K562 (cell line): ENCODE results near the gene ACOX2. TPM values are rescaled to one million over a fixed set of nuclear protein-coding genes. Genes with fewer than 3 reads are reported as not detected.

ENCODE experiments used
- ARID3B ChIP-seq: fragments of 250-450 bp; sonication (Bioruptor Pico); IDR thresholded peaks from 2 replicates; pipeline ENCODE4 v1.4.0; 2020; ENCODE audit warnings: borderline replicate concordance
- ATF4 ChIP-seq: fragments of 450-650 bp; formaldehyde crosslinking; IDR thresholded peaks from 2 replicates; pipeline ENCODE4 v1.4.0; 2022; ENCODE audit warnings: mild to moderate bottlenecking, moderate library complexity
- CCNT2 ChIP-seq: IDR thresholded peaks from 2 replicates; pipeline ENCODE4 v1.6.1; 2011; ENCODE audit warnings: borderline replicate concordance, low read depth, mild to moderate bottlenecking, moderate library complexity, mixed read lengths, low read length; ENCODE audit not compliant: insufficient read length; ENCODE audit errors: extremely low read depth
- CUX1 ChIP-seq: fragments of 200-800 bp; sonication (Bioruptor generic); IDR thresholded peaks from 2 replicates; pipeline ENCODE4 v1.6.1; 2016; ENCODE audit warnings: missing genetic modification characterization, missing compliant biosample characterization
- JUND ChIP-seq, 2 experiments: IDR thresholded peaks; 2 replicates in 1 of 2; 3 replicates in 1 of 2; pipeline ENCODE4 v1.6.1; 2011; ENCODE audit warnings: borderline replicate concordance in 2 of 2, low read depth in 2 of 2, low read length in 2 of 2, improper control_type of control experiment in 1 of 2, missing biosample characterization in 1 of 2, missing genetic modification characterization in 1 of 2, missing genetic modification reagents in 1 of 2
- MEIS2 ChIP-seq: fragments of 450-650 bp; IDR thresholded peaks from 2 replicates; pipeline ENCODE4 v1.6.1; 2014; ENCODE audit warnings: mild to moderate bottlenecking; ENCODE audit not compliant: partially characterized antibody
- PTBP1 ChIP-seq: fragments of 200-400 bp; formaldehyde crosslinking; IDR thresholded peaks from 2 replicates; pipeline ENCODE4 v1.6.1; 2017; ENCODE audit warnings: low read depth, low read length
- RCOR1 ChIP-seq, 2 experiments: IDR thresholded peaks; 2 replicates each; pipeline ENCODE4 v1.6.1; 2012; ENCODE audit warnings: low read depth in 2 of 2, low read length in 2 of 2, borderline replicate concordance in 1 of 2, improper control_type of control experiment in 1 of 2
- SMARCC2 ChIP-seq: fragments of 450-650 bp; IDR thresholded peaks from 2 replicates; pipeline ENCODE4 v1.6.1; 2017; ENCODE audit warnings: antibody characterized with exemption, moderate library complexity, mild to moderate bottlenecking, low read depth
- TEAD2 ChIP-seq: fragments of 450-650 bp; IDR thresholded peaks from 2 replicates; pipeline ENCODE4 v1.6.1; 2016; ENCODE audit warnings: missing genetic modification characterization, control low read depth, missing compliant biosample characterization
- TRIM28 ChIP-seq: fragments of 450-650 bp; IDR thresholded peaks from 2 replicates; pipeline ENCODE4 v1.6.1; 2017
- ZBTB7A ChIP-seq: IDR thresholded peaks from 2 replicates; pipeline ENCODE4 v1.6.1; 2011; ENCODE audit warnings: low read depth, mild to moderate bottlenecking, low read length, moderate library complexity, borderline replicate concordance; ENCODE audit not compliant: control insufficient read depth
- ZFP30 ChIP-seq: fragments of 250-450 bp; sonication (Bioruptor Pico); IDR thresholded peaks from 2 replicates; pipeline ENCODE4 v1.8.0; 2022; ENCODE audit warnings: moderate library complexity, mild to moderate bottlenecking, inconsistent platforms, borderline replicate concordance
- ZNF121 ChIP-seq: sonication (generic); formaldehyde crosslinking; conservative IDR thresholded peaks from 2 replicates; pipeline ENCODE4 v1.8.0; 2022; ENCODE audit warnings: missing genetic modification reagents
- ZNF316 ChIP-seq: fragments of 450-650 bp; IDR thresholded peaks from 2 replicates; pipeline ENCODE4 v1.6.1; 2016
- ZNF41 ChIP-seq: fragments of 250-450 bp; sonication (Bioruptor Pico); conservative IDR thresholded peaks from 2 replicates; pipeline ENCODE4 v1.4.0; 2020; ENCODE audit warnings: mild to moderate bottlenecking
- polyA plus RNA-seq, 8 experiments: library from polyadenylated mRNA; depleted of rRNA in 4 of 8; stranded (reverse) in 5 of 8; unstranded in 3 of 8; fragments of >200 nt; fragmentation: Nextera tagmentation in 2 of 8; fragmentation: Illumina TruSeq in 1 of 8; extraction: Ambion mirVana in 2 of 8; extraction: Trizol in 1 of 8; gene quantifications; 2 replicates each; pipeline versions ENCODE4 v1.2.1 to v1.2.3, GENCODE V29; 2011 to 2014; ENCODE audit warnings: inconsistent platforms in 1 of 8, missing spikeins in 1 of 8
- total RNA-seq, 7 experiments: library from RNA; depleted of rRNA in 6 of 7; stranded (reverse); fragments of >200 nt in 6 of 7; fragmentation: Illumina TruSeq in 2 of 7; extraction: Trizol in 2 of 7; gene quantifications; 2 replicates each; pipeline versions ENCODE4 v1.2.1 to v1.2.3, GENCODE V29; 2011 to 2021; ENCODE audit warnings: low replicate concordance in 1 of 7
- TF ChIP-seq, protein P1 (sequence below), 2 experiments: fragments of 450-650 bp; conservative IDR thresholded peaks; 2 replicates each; pipeline ENCODE4 v1.6.1; 2017; ENCODE audit warnings: mild to moderate bottlenecking in 2 of 2, moderate library complexity in 2 of 2

The ACOX2 gene
- total and polyA plus RNA-seq, 9 of the 15 experiments (the other 6 are each of a cell fraction or from before 2014, with no cell fraction given) = 0.15 TPM; not detected in 8

DNA sequence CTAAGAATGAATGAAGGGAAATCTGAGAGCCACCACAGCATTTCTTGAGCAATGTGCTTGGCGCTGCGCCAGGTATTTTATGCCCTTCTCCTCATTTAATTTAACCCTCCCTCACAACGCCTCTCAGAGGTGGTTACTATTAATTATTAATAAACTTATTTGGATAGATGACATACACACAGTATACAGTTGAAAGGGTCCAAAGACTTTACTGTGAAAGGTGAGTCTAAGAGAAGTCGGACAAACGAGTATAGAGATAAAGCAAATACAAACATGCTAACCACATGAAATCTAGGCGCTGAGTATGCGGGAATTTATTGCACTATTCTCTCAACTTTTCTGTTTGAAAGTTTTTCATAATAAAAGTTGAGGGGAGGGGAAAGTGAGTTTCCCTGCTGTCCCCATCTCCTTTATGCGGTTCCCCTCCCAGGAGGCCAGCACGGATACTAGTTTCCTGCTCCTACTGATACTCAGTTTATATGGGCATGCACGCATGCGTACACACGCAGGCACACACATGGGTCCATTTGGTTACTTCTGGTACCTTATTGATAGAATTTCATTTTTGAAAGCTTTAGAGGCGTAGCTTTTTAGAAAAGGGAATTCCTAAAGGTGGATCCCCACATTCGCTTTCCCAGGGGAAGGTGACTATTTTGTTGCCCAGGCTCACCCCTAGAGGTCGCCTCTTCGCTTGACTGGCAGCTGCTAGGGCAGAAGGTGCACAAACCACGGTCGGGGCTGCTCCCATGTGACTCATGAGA is 73.6 kb downstream of the ACOX2 start (continued):
- peak; percentile 25 for TF ChIP-seq MEIS2
- TF ChIP-seq RCOR1 (IDR thresholded peaks at IDR 0.05; ENCODE audit: borderline replicate concordance in 1 of 2, low read depth in 2 of 2, low read length in 2 of 2) = 0 out of 4 replicates have a peak, but pooled peaks of 1 of the 2 experiments have one; percentile 35
- no peak for TF ChIP-seq CUX1
- no peak for TF ChIP-seq TEAD2
- no peak for TF ChIP-seq ZNF316
- no peak for TF ChIP-seq ZNF121 (CRISPR knock-in tag)
- TF ChIP-seq, protein P1, sequence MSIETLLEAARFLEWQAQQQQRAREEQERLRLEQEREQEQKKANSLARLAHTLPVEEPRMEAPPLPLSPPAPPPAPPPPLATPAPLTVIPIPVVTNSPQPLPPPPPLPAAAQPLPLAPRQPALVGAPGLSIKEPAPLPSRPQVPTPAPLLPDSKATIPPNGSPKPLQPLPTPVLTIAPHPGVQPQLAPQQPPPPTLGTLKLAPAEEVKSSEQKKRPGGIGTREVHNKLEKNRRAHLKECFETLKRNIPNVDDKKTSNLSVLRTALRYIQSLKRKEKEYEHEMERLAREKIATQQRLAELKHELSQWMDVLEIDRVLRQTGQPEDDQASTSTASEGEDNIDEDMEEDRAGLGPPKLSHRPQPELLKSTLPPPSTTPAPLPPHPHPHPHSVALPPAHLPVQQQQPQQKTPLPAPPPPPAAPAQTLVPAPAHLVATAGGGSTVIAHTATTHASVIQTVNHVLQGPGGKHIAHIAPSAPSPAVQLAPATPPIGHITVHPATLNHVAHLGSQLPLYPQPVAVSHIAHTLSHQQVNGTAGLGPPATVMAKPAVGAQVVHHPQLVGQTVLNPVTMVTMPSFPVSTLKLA (conservative IDR thresholded peaks at IDR 0.05) = 0 out of 4 replicates have a peak, but pooled peaks of 1 of the 2 experiments have one; percentile 22
- no peak for TF ChIP-seq ZFP30 (CRISPR knock-in tag)
- no peak for TF ChIP-seq PTBP1
- no peak for TF ChIP-seq ZNF41 (CRISPR knock-in tag)
- TF ChIP-seq SMARCC2 = no peak
- no peak for TF ChIP-seq ATF4 (CRISPR knock-in tag)
- no peak for TF ChIP-seq ARID3B (CRISPR knock-in tag)
- TF ChIP-seq JUND (IDR thresholded peaks at IDR 0.05; ENCODE audit: borderline replicate concordance, low read depth, low read length) = peak; percentile 48
- no peak for TF ChIP-seq JUND (tag; IDR thresholded peaks at IDR 0.05; ENCODE audit: borderline replicate concordance, low read depth, low read length)
- TF ChIP-seq TRIM28 = no peak
- TF ChIP-seq ZBTB7A = no peak
- no peak for TF ChIP-seq CCNT2
